Neural crest cell (in vitro differentiated cells): ENCODE results near the gene LHFPL2. TPM values are rescaled to one million over a fixed set of nuclear protein-coding genes. Genes with fewer than 3 reads are reported as not detected.

Source experiments
- DNase-seq: peaks from one replicate; pipeline ENCODE4 v3.0.0; 2021; ENCODE audit warnings: low read depth, mixed read lengths, low spot score
- H3K27ac Mint-ChIP-seq: one replicate; pipeline ENCODE4 v1.8.0; 2021; ENCODE audit warnings: mild to moderate bottlenecking, mixed read lengths; ENCODE audit not compliant: unreplicated experiment
- H3K27me3 Mint-ChIP-seq: 2 replicates; pipeline ENCODE4 v1.8.0; 2021; ENCODE audit warnings: low read depth, mild to moderate bottlenecking, mixed read lengths
- H3K36me3 Mint-ChIP-seq: 2 replicates; pipeline ENCODE4 v1.8.0; 2021; ENCODE audit warnings: low read depth, mild to moderate bottlenecking, mixed read lengths
- H3K4me1 Mint-ChIP-seq: 2 replicates; pipeline ENCODE4 v1.8.0; 2021; ENCODE audit warnings: mixed read lengths
- H3K4me3 Mint-ChIP-seq: one replicate; pipeline ENCODE4 v1.8.0; 2021; ENCODE audit warnings: mild to moderate bottlenecking, mixed read lengths
- H3K9me3 Mint-ChIP-seq: 2 replicates; pipeline ENCODE4 v1.8.0; 2021; ENCODE audit warnings: mixed read lengths
- CTCF ChIP-seq: fragments of 200-600 bp; sonication (generic); conservative IDR thresholded peaks from 2 replicates; pipeline ENCODE4 v1.5.0; 2021; ENCODE audit warnings: antibody characterized with exemption, mild to moderate bottlenecking
- total RNA-seq: library from RNA; stranded (reverse); gene quantifications from 2 replicates; pipeline ENCODE4 v1.2.1, GENCODE V29; 2021

Gene LHFPL2
- total RNA-seq, 1 donor from 2014 or later: 15.0 TPM

GRCh38 chr5:78505860-78506259 lies 142.7 kb downstream of the LHFPL2 start:
- peaks cover 70% of the 10 kb centered on the region for H3K4me1 Mint-ChIP-seq
- no peak for TF ChIP-seq CTCF

DNA sequence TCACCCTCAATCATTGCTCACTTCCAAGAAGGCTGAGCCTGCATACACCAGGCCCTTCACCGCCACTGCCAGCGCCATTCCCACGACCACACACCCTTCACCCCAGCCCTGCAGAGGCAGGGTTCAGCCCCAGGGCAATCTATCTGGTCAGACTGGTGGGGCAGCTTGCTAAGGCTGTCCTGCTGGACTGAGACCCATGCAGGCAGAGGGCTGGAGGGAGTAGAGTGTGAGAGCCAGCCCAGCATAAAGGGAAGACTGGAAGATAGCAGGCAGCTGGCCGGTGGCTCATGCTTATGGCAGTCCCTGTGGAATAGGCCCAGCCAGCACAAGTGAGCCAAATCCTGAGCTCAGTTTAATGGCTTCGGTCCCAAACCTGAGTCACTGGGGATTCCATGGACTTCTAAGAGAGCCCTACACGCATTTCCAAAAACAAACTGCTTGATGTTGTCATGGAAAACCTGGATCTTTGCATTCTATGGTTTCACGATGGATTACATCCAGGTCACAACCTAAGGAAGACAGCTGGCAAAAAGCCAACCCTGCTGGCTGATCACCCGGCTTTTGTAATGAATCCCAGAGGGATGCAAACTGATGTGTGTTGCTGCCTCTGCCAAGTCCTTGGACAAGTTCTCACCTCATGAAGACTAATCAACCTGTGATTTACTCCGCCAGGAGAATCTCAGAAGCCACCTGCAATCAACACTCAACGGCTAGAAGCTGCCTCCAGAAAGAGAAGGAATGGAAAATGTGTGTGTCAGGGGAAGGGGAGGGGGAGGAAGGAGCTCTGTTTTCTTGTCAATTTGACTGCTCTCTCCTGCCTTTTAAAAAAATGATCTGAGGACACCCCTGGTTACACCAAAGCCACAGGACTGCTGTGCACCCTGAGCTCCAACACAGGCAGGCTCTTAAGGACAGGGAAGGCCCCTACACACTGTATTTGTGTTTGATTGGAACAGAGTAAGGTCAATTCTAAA lies 143.6 kb downstream of the LHFPL2 start:
- H3K9me3 Mint-ChIP-seq: no peaks in the 10 kb centered on the region
- H3K27me3 Mint-ChIP-seq: peaks cover 9% of the 10 kb centered on the region
- H3K27ac Mint-ChIP-seq: peak overlapping the region; percentile 66
- TF ChIP-seq CTCF: no peak
- H3K36me3 Mint-ChIP-seq: no peaks in the 10 kb centered on the region
- H3K4me1 Mint-ChIP-seq: peaks cover 62% of the 10 kb centered on the region
- H3K4me3 Mint-ChIP-seq: no peak overlapping the region
- no peak for DNase-seq

More at GRCh38 chr5:78505860-78506259, 142.7 kb downstream of the LHFPL2 start:
- no peak for DNase-seq
- no peaks in the 10 kb centered on the region for H3K9me3 Mint-ChIP-seq
- H3K4me3 Mint-ChIP-seq: no peak overlapping the region
- no peaks in the 10 kb centered on the region for H3K36me3 Mint-ChIP-seq
- peaks cover 15% of the 10 kb centered on the region for H3K27me3 Mint-ChIP-seq
- no peak overlapping the region for H3K27ac Mint-ChIP-seq

- Mint-ChIP-seq H3K27ac (no peak overlapping the region), H3K9me3 (no peaks in the 10 kb centered on the region), H3K27me3 (peaks cover 2% of the 10 kb centered on the region), H3K4me1 (peaks cover 54% of the 10 kb centered on the region), H3K4me3 (no peak overlapping the region), H3K36me3 (no peaks in the 10 kb centered on the region)
- DNase-seq: no peak
- TF ChIP-seq CTCF: no peak
Measured at GRCh38 chr5:78503958-78504653, 144.5 kb downstream of the LHFPL2 start.

DNA sequence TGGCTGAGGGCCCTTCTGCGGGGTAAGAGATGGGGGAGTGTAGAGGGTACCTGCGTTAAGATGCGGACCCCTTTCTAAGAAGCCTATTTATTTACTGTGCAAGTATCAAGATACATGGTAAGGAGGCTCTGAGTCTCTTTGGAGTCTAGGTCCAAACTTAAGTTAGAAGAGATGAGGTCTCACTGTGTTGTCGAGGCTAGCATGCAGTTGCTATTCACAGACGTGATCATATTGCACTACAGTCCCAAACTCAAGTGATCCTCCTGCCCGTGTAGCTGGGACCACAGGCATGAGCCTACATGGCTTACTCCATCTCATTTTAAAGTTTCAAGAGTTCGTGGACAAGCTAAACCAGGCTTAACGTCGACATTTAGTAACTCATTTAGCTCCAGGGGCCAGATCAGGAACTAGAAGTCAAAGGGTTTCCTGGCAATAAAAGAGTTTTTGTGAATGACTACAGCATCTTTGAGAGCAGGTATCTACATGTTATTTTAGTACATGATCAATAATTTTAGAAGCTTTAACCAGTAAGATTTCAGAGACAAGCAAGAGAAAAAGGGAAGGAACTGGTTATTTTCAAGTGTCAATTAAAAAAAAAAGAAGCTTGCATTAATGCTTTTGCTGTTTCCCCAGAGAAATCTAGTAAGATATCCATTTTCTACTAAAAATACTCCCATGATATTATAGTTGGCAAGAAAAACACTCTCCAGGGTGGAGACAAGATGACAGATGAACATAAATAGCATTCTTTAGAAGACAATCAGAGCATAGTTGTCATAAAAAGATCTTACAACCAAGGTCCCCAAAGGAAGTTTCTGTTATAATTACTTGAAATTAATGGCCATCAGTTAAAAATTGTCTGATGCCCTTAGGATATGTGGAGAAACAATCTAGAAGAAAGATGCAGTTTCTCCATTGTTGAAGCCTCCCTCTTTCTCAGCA lies 146.9 kb downstream of the LHFPL2 start:
- H3K4me1 Mint-ChIP-seq: peaks cover 49% of the 10 kb centered on the region
- no peaks in the 10 kb centered on the region for H3K9me3 Mint-ChIP-seq
- no peak for DNase-seq
- no peaks in the 10 kb centered on the region for H3K36me3 Mint-ChIP-seq
- H3K4me3 Mint-ChIP-seq: no peak overlapping the region
- no peak overlapping the region for H3K27ac Mint-ChIP-seq
- no peaks in the 10 kb centered on the region for H3K27me3 Mint-ChIP-seq
- TF ChIP-seq CTCF: no peak

GRCh38 chr5:78500871-78501270 lies 147.7 kb downstream of the LHFPL2 start:
- no peaks in the 10 kb centered on the region for H3K9me3 Mint-ChIP-seq
- DNase-seq: no peak
- H3K4me3 Mint-ChIP-seq: no peak overlapping the region

More at GRCh38 chr5:78500871-78501270, 147.7 kb downstream of the LHFPL2 start:
- TF ChIP-seq CTCF: no peak
- Mint-ChIP-seq H3K27me3 (no peaks in the 10 kb centered on the region), H3K4me1 (peaks cover 50% of the 10 kb centered on the region), H3K36me3 (no peaks in the 10 kb centered on the region), H3K27ac (no peak overlapping the region)
